ENCODE measurements around the gene MARF1. TPM values are rescaled to one million over a fixed set of nuclear protein-coding genes. Genes with fewer than 3 reads are reported as not detected.

MARF1 gene
- total and polyA plus RNA-seq, 9 of the 15 experiments (the other 6 are each of a cell fraction or from before 2014, with no cell fraction given), result 4.7 to 33.2 (median 11.7) TPM

DNA sequence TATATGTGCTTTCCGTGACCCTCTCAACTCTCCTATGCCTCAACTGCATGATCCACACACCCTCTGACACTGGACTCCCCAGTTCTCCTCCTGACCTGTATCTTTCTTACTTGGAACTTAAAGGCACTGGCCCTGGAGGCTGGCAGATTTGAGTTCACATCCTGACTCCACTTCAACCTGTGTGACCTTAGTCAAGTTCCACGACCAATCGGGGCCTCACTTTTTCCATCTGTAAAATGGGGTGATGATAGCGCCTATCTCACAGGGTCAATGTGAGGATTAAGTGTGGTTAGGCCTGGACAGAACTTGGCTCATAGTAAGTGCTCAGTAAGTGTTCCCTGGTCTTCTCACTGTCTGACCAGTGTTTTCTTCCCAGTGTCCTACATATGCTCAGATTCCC lies 25.1 kb downstream of the MARF1 start (continued):
- TF ChIP-seq, protein P1, sequence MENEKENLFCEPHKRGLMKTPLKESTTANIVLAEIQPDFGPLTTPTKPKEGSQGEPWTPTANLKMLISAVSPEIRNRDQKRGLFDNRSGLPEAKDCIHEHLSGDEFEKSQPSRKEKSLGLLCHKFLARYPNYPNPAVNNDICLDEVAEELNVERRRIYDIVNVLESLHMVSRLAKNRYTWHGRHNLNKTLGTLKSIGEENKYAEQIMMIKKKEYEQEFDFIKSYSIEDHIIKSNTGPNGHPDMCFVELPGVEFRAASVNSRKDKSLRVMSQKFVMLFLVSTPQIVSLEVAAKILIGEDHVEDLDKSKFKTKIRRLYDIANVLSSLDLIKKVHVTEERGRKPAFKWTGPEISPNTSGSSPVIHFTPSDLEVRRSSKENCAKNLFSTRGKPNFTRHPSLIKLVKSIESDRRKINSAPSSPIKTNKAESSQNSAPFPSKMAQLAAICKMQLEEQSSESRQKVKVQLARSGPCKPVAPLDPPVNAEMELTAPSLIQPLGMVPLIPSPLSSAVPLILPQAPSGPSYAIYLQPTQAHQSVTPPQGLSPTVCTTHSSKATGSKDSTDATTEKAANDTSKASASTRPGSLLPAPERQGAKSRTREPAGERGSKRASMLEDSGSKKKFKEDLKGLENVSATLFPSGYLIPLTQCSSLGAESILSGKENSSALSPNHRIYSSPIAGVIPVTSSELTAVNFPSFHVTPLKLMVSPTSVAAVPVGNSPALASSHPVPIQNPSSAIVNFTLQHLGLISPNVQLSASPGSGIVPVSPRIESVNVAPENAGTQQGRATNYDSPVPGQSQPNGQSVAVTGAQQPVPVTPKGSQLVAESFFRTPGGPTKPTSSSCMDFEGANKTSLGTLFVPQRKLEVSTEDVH (IDR thresholded peaks at IDR 0.05; ENCODE audit: low read depth, partially characterized antibody), result no peak
- TF ChIP-seq SAFB2 (IDR thresholded peaks at IDR 0.05; ENCODE audit: borderline replicate concordance, low read depth, low read length, severe bottlenecking) (no peak), RBM25 (IDR thresholded peaks at IDR 0.05; ENCODE audit: low read depth, low read length, severe bottlenecking) (peak; percentile 84), ADNP (tag; IDR thresholded peaks at IDR 0.05) (peak; percentile 81), TBP (optimal IDR thresholded peaks at IDR 0.05; ENCODE audit: low read depth, low read length) (no peak), MEF2D (tag; conservative IDR thresholded peaks at IDR 0.05; ENCODE audit: low read depth) (no peak), HNRNPLL (IDR thresholded peaks at IDR 0.05; ENCODE audit: low read depth, low read length, poor library complexity, severe bottlenecking) (no peak), ZBTB8A (IDR thresholded peaks at IDR 0.05; ENCODE audit: partially characterized antibody) (no peak), ZNF695 (CRISPR knock-in tag; IDR thresholded peaks at IDR 0.05) (no peak), SMARCA5 (IDR thresholded peaks at IDR 0.05) (0 out of 2 replicates have a peak, but pooled peaks have one; percentile 29), YY1 (IDR thresholded peaks at IDR 0.05; ENCODE audit: borderline replicate concordance in 1 of 3, control insufficient read depth in 1 of 3, extremely low read depth in 1 of 3, insufficient read depth in 3 of 3, insufficient read length in 1 of 3, insufficient replicate concordance in 2 of 3, low read depth in 1 of 3, low read length in 2 of 3) (no peak), ARHGAP35 (IDR thresholded peaks at IDR 0.05; ENCODE audit: partially characterized antibody) (no peak), RCOR1 (IDR thresholded peaks at IDR 0.05; ENCODE audit: borderline replicate concordance in 1 of 2, low read depth in 2 of 2, low read length in 2 of 2) (0 out of 4 replicates have a peak, but pooled peaks of 1 of the 2 experiments have one; percentile 20), MTA1 (IDR thresholded peaks at IDR 0.05; ENCODE audit: borderline replicate concordance) (no peak), BCOR (IDR thresholded peaks at IDR 0.05) (peak; percentile 91), POLR3G (IDR thresholded peaks at IDR 0.05; ENCODE audit: extremely low read depth, insufficient read length, insufficient replicate concordance) (no peak), IRF9 (tag; IDR thresholded peaks at IDR 0.05) (no peak), MYC (IDR thresholded peaks at IDR 0.05; ENCODE audit: low read depth, low read length) (no peak), MYC (CRISPR knock-in tag; IDR thresholded peaks at IDR 0.05; ENCODE audit: borderline replicate concordance, low read depth) (no peak), ZNF41 (CRISPR knock-in tag; conservative IDR thresholded peaks at IDR 0.05) (no peak), KHSRP (IDR thresholded peaks at IDR 0.05) (no peak), U2AF2 (optimal IDR thresholded peaks at IDR 0.05; ENCODE audit: low read depth, low read length) (no peak), POLR2AphosphoS5 (IDR thresholded peaks at IDR 0.05; ENCODE audit: control insufficient read depth, insufficient read depth, low read depth, low read length) (no peak), MXI1 (IDR thresholded peaks at IDR 0.05; ENCODE audit: low read depth, low read length) (no peak)
- TF ChIP-seq, protein P2, sequence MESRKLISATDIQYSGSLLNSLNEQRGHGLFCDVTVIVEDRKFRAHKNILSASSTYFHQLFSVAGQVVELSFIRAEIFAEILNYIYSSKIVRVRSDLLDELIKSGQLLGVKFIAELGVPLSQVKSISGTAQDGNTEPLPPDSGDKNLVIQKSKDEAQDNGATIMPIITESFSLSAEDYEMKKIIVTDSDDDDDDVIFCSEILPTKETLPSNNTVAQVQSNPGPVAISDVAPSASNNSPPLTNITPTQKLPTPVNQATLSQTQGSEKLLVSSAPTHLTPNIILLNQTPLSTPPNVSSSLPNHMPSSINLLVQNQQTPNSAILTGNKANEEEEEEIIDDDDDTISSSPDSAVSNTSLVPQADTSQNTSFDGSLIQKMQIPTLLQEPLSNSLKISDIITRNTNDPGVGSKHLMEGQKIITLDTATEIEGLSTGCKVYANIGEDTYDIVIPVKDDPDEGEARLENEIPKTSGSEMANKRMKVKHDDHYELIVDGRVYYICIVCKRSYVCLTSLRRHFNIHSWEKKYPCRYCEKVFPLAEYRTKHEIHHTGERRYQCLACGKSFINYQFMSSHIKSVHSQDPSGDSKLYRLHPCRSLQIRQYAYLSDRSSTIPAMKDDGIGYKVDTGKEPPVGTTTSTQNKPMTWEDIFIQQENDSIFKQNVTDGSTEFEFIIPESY (CRISPR knock-in tag; IDR thresholded peaks at IDR 0.05), result peak; percentile 97
